Activated T-cell treated with anti-CD3 and anti-CD28 coated beads, Interleukin-2, amount 50 U/mL, for 24 hours (primary cell): ENCODE data around the gene OSBPL10.

ENCODE experiments used
- DNase-seq: peaks from one replicate; pipeline ENCODE4 v3.0.0-alpha.2; 2020
- H3K27ac Mint-ChIP-seq: 2 replicates; pipeline ENCODE4 v1.8.0; 2020; ENCODE audit warnings: mild to moderate bottlenecking, mixed read lengths
- H3K27me3 Mint-ChIP-seq: 2 replicates; pipeline ENCODE4 v1.8.0; 2020; ENCODE audit warnings: mixed read lengths
- H3K36me3 Mint-ChIP-seq: 2 replicates; pipeline ENCODE4 v1.8.0; 2020; ENCODE audit warnings: low read depth, mixed read lengths
- H3K4me1 Mint-ChIP-seq: 2 replicates; pipeline ENCODE4 v1.8.0; 2020; ENCODE audit warnings: low read depth, mixed read lengths
- H3K4me3 Mint-ChIP-seq: 2 replicates; pipeline ENCODE4 v1.8.0; 2020; ENCODE audit warnings: mild to moderate bottlenecking, moderate library complexity, mixed read lengths
- H3K9me3 Mint-ChIP-seq: 2 replicates; pipeline ENCODE4 v1.8.0; 2020; ENCODE audit warnings: mixed read lengths

OSBPL10 gene

DNA sequence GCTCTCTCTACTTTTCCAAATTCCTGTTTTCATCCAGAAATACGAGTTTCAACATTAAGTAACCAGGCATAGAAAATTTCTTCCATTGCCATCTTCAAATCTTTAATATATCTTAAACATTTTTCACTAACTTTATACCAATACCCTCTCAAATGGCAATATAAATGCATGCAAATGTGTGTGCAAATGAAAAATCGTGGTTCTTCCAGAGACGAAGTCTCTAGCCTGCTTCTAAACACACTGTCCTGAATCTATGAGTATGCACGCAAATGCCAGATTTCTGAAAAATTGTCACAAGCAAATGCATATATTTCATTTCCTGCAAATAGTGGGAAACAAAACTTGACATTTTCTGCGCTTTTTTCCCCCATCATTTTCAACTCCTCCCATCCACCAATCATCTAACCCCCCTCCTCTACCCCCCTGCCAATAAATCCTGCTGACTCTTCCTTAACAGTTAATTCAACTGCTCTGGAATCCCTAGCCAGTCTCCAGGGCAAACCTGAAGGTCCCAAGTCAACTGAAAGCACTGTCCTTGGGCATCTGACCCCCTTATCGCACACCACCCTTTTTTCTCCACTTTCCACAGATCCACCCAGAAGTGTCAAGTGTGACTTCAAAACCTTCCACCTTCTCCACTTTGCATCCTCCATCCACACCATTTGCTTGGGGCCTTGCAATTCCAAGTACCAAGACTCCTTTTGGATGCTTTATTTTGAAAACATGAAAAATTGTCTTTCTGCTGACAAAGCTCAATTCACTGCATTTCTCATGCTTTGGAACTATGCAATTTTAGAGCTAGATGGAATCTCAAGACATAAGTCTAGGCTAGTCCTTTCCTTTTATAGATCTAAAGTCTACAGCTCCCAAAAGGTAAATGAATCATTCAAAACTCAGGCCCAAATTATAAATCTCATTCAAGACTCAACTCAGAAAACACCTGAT is 144.7 kb downstream of the OSBPL10 start:
- no peak overlapping the region for H3K27ac Mint-ChIP-seq
- peaks cover 2% of the 10 kb centered on the region for H3K27me3 Mint-ChIP-seq
- no peak for DNase-seq
- H3K4me1 Mint-ChIP-seq, result no peaks in the 10 kb centered on the region
- no peak overlapping the region for H3K4me3 Mint-ChIP-seq
- no peaks in the 10 kb centered on the region for H3K36me3 Mint-ChIP-seq
- H3K9me3 Mint-ChIP-seq, result no peaks in the 10 kb centered on the region

GRCh38 chr3:31833391-31834190 is 147.5 kb downstream of the OSBPL10 start:
- Mint-ChIP-seq H3K9me3 (no peaks in the 10 kb centered on the region), H3K27me3 (peaks cover 4% of the 10 kb centered on the region), H3K4me3 (no peak overlapping the region), H3K36me3 (no peaks in the 10 kb centered on the region), H3K27ac (no peak overlapping the region), H3K4me1 (no peaks in the 10 kb centered on the region)
- no peak for DNase-seq

GRCh38 chr3:31832551-31832950 is 148.5 kb downstream of the OSBPL10 start:
- no peak overlapping the region for H3K4me3 Mint-ChIP-seq
- H3K9me3 Mint-ChIP-seq, result no peaks in the 10 kb centered on the region
- no peaks in the 10 kb centered on the region for H3K4me1 Mint-ChIP-seq
- DNase-seq, result no peak
- no peaks in the 10 kb centered on the region for H3K36me3 Mint-ChIP-seq
- H3K27ac Mint-ChIP-seq, result no peak overlapping the region
- peaks cover 4% of the 10 kb centered on the region for H3K27me3 Mint-ChIP-seq

GRCh38 chr3:31831591-31831990 is 149.5 kb downstream of the OSBPL10 start:
- Mint-ChIP-seq H3K27ac (no peak overlapping the region), H3K9me3 (no peaks in the 10 kb centered on the region), H3K4me3 (no peak overlapping the region), H3K27me3 (peaks cover 3% of the 10 kb centered on the region), H3K36me3 (no peaks in the 10 kb centered on the region), H3K4me1 (no peaks in the 10 kb centered on the region)
- DNase-seq, result no peak

- Mint-ChIP-seq H3K27ac (no peak overlapping the region), H3K4me3 (no peak overlapping the region), H3K4me1 (no peaks in the 10 kb centered on the region), H3K27me3 (peaks cover 7% of the 10 kb centered on the region), H3K36me3 (no peaks in the 10 kb centered on the region), H3K9me3 (no peaks in the 10 kb centered on the region)
- DNase-seq, result no peak
Observed at GRCh38 chr3:31829826-31830426, 151.1 kb downstream of the OSBPL10 start.

DNA sequence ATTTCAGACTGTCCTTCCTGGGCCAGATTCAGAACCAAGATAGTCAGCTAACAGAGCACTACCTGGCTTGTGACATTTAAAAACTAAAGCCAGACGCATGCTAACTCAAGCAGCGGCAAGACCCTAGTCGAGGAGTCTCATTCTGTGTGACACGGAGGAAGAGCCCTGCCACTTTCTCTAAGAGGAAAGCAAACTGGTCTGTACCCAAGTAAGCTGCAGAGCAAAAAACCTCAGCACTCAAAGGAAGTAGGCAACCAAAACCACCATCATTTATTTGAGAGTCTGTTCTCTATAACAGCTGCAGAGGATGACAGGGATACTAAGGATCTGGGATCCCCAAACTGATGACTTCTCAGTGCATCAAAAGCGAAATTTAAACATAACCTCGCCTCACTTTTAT is 152.1 kb downstream of the OSBPL10 start:
- H3K4me3 Mint-ChIP-seq, result no peak overlapping the region
- no peak overlapping the region for H3K27ac Mint-ChIP-seq

GRCh38 chr3:31828007-31828406 is 153.1 kb downstream of the OSBPL10 start:
- Mint-ChIP-seq H3K36me3 (no peaks in the 10 kb centered on the region), H3K9me3 (no peaks in the 10 kb centered on the region), H3K4me3 (no peak overlapping the region), H3K27me3 (peaks cover 16% of the 10 kb centered on the region), H3K4me1 (no peaks in the 10 kb centered on the region), H3K27ac (no peak overlapping the region)
- DNase-seq, result no peak

More for the DNA sequence above, 152.1 kb downstream of the OSBPL10 start:
- H3K36me3 Mint-ChIP-seq, result no peaks in the 10 kb centered on the region
- DNase-seq, result no peak
- no peaks in the 10 kb centered on the region for H3K4me1 Mint-ChIP-seq
- no peaks in the 10 kb centered on the region for H3K9me3 Mint-ChIP-seq
- peaks cover 16% of the 10 kb centered on the region for H3K27me3 Mint-ChIP-seq

GRCh38 chr3:31823184-31823583 is 157.9 kb downstream of the OSBPL10 start:
- Mint-ChIP-seq H3K4me1 (no peaks in the 10 kb centered on the region), H3K9me3 (no peaks in the 10 kb centered on the region), H3K27me3 (peaks cover 20% of the 10 kb centered on the region), H3K4me3 (no peak overlapping the region), H3K36me3 (no peaks in the 10 kb centered on the region), H3K27ac (no peak overlapping the region)
- DNase-seq, result no peak

- Mint-ChIP-seq H3K27ac (no peak overlapping the region), H3K9me3 (no peaks in the 10 kb centered on the region), H3K4me3 (no peak overlapping the region), H3K36me3 (no peaks in the 10 kb centered on the region), H3K27me3 (peaks cover 17% of the 10 kb centered on the region), H3K4me1 (no peaks in the 10 kb centered on the region)
- DNase-seq, result no peak
Observed at GRCh38 chr3:31821118-31821517, 159.9 kb downstream of the OSBPL10 start.

- Mint-ChIP-seq H3K27me3 (peaks cover 10% of the 10 kb centered on the region), H3K27ac (no peak overlapping the region), H3K4me1 (no peaks in the 10 kb centered on the region), H3K36me3 (no peaks in the 10 kb centered on the region), H3K9me3 (no peaks in the 10 kb centered on the region), H3K4me3 (no peak overlapping the region)
- DNase-seq, result no peak
Observed at GRCh38 chr3:31819441-31819840, 161.6 kb downstream of the OSBPL10 start.

DNA sequence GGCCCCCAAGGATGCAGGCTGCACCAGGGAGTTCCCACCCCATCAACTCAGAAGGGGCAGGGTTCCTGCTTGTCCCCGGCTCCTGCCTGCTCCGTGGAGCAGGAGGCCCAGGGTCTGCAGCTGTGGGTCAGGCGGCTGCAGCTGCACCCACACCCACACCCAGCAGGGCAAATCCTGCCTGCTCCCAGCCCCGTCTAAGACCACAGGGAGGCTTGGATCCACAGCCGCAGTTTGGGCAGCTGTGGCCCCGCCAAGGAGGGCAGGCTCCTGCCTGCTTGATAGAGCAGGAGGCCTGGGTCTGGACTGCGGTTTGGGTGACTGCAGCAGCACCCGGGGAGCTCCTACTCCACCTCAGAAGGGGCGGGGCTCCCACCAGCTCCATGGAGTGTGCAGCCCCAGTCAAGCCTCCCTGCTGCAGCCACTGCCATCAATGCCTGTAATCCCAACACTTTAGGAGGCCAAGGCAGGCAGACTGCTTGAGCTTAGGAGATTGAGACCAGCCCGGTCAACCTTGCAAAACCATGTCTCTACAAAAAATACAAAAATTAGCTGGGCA is 163.6 kb downstream of the OSBPL10 start:
- Mint-ChIP-seq H3K9me3 (no peaks in the 10 kb centered on the region), H3K36me3 (no peaks in the 10 kb centered on the region), H3K27ac (no peak overlapping the region), H3K4me3 (no peak overlapping the region), H3K4me1 (no peaks in the 10 kb centered on the region), H3K27me3 (peaks cover 6% of the 10 kb centered on the region)
- no peak for DNase-seq

GRCh38 chr3:31815631-31816440 is 165.2 kb downstream of the OSBPL10 start:
- Mint-ChIP-seq H3K4me3 (no peak overlapping the region), H3K36me3 (no peaks in the 10 kb centered on the region), H3K27me3 (peaks cover 2% of the 10 kb centered on the region), H3K4me1 (no peaks in the 10 kb centered on the region), H3K27ac (no peak overlapping the region), H3K9me3 (no peaks in the 10 kb centered on the region)
- no peak for DNase-seq

- Mint-ChIP-seq H3K27ac (no peak overlapping the region), H3K9me3 (no peaks in the 10 kb centered on the region), H3K36me3 (no peaks in the 10 kb centered on the region), H3K4me1 (no peaks in the 10 kb centered on the region), H3K4me3 (no peak overlapping the region), H3K27me3 (no peaks in the 10 kb centered on the region)
- DNase-seq, result no peak
Observed at GRCh38 chr3:31815006-31815405, 166.1 kb downstream of the OSBPL10 start.

GRCh38 chr3:31813686-31814085 is 167.4 kb downstream of the OSBPL10 start:
- Mint-ChIP-seq H3K36me3 (no peaks in the 10 kb centered on the region), H3K27me3 (no peaks in the 10 kb centered on the region), H3K4me3 (no peak overlapping the region), H3K9me3 (no peaks in the 10 kb centered on the region), H3K27ac (no peak overlapping the region), H3K4me1 (no peaks in the 10 kb centered on the region)
- no peak for DNase-seq
